IMR-90 (cell line): ENCODE data around the gene TRPV4. TPM values are rescaled to one million over a fixed set of nuclear protein-coding genes. Genes with fewer than 3 reads are reported as not detected.

Source experiments
- ATAC-seq: fragments of 200-7000 bp; cut with Tn5 transposase; 2 replicates; pipeline ENCODE4 v1.9.1; 2020; ENCODE audit warnings: low read depth, mild to moderate bottlenecking, moderate library complexity
- BruUV-seq: library from RNA; stranded (reverse); fragments of 400-500 nt; replicated peaks from 2 replicates; lab custom pipeline; 2021; lab: Mats Ljungman, UMichigan
- CTCF ChIA-PET: fragments of 300-600 bp; formaldehyde crosslinking; extraction: SDS; loops from one replicate; lab custom pipeline; 2021; ENCODE audit warnings: antibody characterized with exemption; lab: Yijun Ruan, JAX
- POLR2A ChIA-PET: fragments of 300-600 bp; sonication (Branson Sonifier 250); formaldehyde crosslinking; loops from one replicate; lab custom pipeline; 2022; ENCODE audit warnings: antibody characterized with exemption; ENCODE audit not compliant: unreplicated experiment; lab: Charles Lee
- DNase-seq: peaks from one replicate; pipeline ENCODE4 v3.0.0; 2013
- H2AFZ ChIP-seq: replicated peaks from 2 replicates; pipeline ENCODE3; 2013; ENCODE audit warnings: low read length, mild to moderate bottlenecking; ENCODE audit not compliant: poor library complexity
- H2AK5ac ChIP-seq: 2 replicates; pipeline ENCODE4 v1.6.1; 2013; ENCODE audit warnings: low read depth, low read length, inconsistent platforms
- H2AK9ac ChIP-seq: replicated peaks from 2 replicates; pipeline ENCODE3; 2013; ENCODE audit warnings: mild to moderate bottlenecking, low read depth, low read length, moderate library complexity; ENCODE audit not compliant: poor library complexity
- H2BK120ac ChIP-seq: 2 replicates; pipeline ENCODE4 v1.6.1; 2013; ENCODE audit warnings: low read depth, low read length, inconsistent platforms
- H2BK15ac ChIP-seq: 3 replicates; pipeline ENCODE4 v1.6.1; 2013; ENCODE audit warnings: low read depth, low read length, inconsistent platforms
- H2BK20ac ChIP-seq: 2 replicates; pipeline ENCODE4 v1.6.1; 2013; ENCODE audit warnings: low read depth, mild to moderate bottlenecking, inconsistent platforms, low read length, moderate library complexity
- H2BK5ac ChIP-seq: 2 replicates; pipeline ENCODE4 v1.6.1; 2013; ENCODE audit warnings: mild to moderate bottlenecking, low read depth, low read length, inconsistent platforms; ENCODE audit not compliant: poor library complexity, severe bottlenecking
- H3K14ac ChIP-seq: replicated peaks from 2 replicates; pipeline ENCODE4 v1.6.1; 2013; ENCODE audit warnings: low read depth, low read length, inconsistent platforms
- H3K18ac ChIP-seq: 2 replicates; pipeline ENCODE4 v1.6.1; 2013; ENCODE audit warnings: low read depth, low read length, control low read depth
- H3K23ac ChIP-seq: 2 replicates; pipeline ENCODE4 v1.6.1; 2013; ENCODE audit warnings: low read depth, low read length, inconsistent platforms
- H3K27ac ChIP-seq: 2 replicates; pipeline ENCODE4 v1.5.1; 2013; ENCODE audit warnings: mild to moderate bottlenecking, control low read depth, low read length; ENCODE audit not compliant: insufficient read depth
- H3K27me3 ChIP-seq: 2 replicates; pipeline ENCODE4 v1.6.1; 2013; ENCODE audit warnings: low read length; ENCODE audit not compliant: control insufficient read depth, insufficient read depth
- H3K36me3 ChIP-seq: 2 replicates; pipeline ENCODE4 v1.6.1; 2013; ENCODE audit warnings: low read length, mixed read lengths; ENCODE audit not compliant: control insufficient read depth, insufficient read depth
- H3K4ac ChIP-seq: 2 replicates; pipeline ENCODE4 v1.6.1; 2013; ENCODE audit warnings: low read depth, low read length, inconsistent platforms
- H3K4me1 ChIP-seq: 2 replicates; pipeline ENCODE4 v1.6.1; 2013; ENCODE audit warnings: low read length, mixed read lengths; ENCODE audit not compliant: control insufficient read depth, insufficient read depth
- H3K4me2 ChIP-seq: 2 replicates; pipeline ENCODE4 v1.6.1; 2013; ENCODE audit warnings: low read depth, mild to moderate bottlenecking, control low read depth, low read length, moderate library complexity
- H3K4me3 ChIP-seq: 2 replicates; pipeline ENCODE4 v1.5.1; 2013; ENCODE audit warnings: low read depth, mild to moderate bottlenecking, control low read depth, low read length, moderate library complexity; ENCODE audit not compliant: insufficient read depth
- H3K56ac ChIP-seq: 2 replicates; pipeline ENCODE4 v1.6.1; 2013; ENCODE audit warnings: low read length, inconsistent platforms; ENCODE audit not compliant: insufficient read depth; ENCODE audit errors: extremely low read depth
- H3K79me1 ChIP-seq, 2 experiments: 2 replicates each; pipeline ENCODE4 v1.6.1; 2013; ENCODE audit warnings: low read length in 2 of 2, inconsistent platforms in 1 of 2, low read depth in 1 of 2
- H3K9ac ChIP-seq: 2 replicates; pipeline ENCODE4 v1.6.1; 2013; ENCODE audit warnings: low read depth, low read length, control low read depth
- H3K9me1 ChIP-seq: 2 replicates; pipeline ENCODE4 v1.6.1; 2013; ENCODE audit warnings: low read length, inconsistent platforms; ENCODE audit not compliant: insufficient read depth
- H3K9me3 ChIP-seq: 2 replicates; pipeline ENCODE4 v1.6.1; 2013; ENCODE audit warnings: low read length; ENCODE audit not compliant: control insufficient read depth, insufficient read depth
- H4K20me1 ChIP-seq: 2 replicates; pipeline ENCODE4 v1.6.1; 2013; ENCODE audit warnings: low read length, inconsistent platforms; ENCODE audit not compliant: insufficient read depth
- H4K5ac ChIP-seq: 2 replicates; pipeline ENCODE4 v1.6.1; 2013; ENCODE audit warnings: mild to moderate bottlenecking, low read depth, low read length, control low read depth
- H4K8ac ChIP-seq, 2 experiments: 2 replicates each; pipeline ENCODE4 v1.6.1; 2013; ENCODE audit warnings: low read depth in 2 of 2, low read length in 2 of 2, control low read depth in 1 of 2, inconsistent platforms in 1 of 2
- H4K91ac ChIP-seq: 2 replicates; pipeline ENCODE4 v1.6.1; 2013; ENCODE audit warnings: low read depth, low read length, inconsistent platforms; ENCODE audit not compliant: insufficient read depth
- BHLHE40 ChIP-seq: fragments of 150-350 bp; IDR thresholded peaks from 2 replicates; pipeline ENCODE4 v1.6.1; 2016; ENCODE audit warnings: mild to moderate bottlenecking, low read depth, low read length
- CEBPB ChIP-seq: IDR thresholded peaks from 2 replicates; pipeline ENCODE4 v1.6.1; 2012; ENCODE audit warnings: low read depth, low read length, improper control_type of control experiment
- CHD1 ChIP-seq: IDR thresholded peaks from 2 replicates; pipeline ENCODE4 v1.6.1; 2012; ENCODE audit warnings: low read depth, low read length, improper control_type of control experiment
- CTCF ChIP-seq: conservative IDR thresholded peaks from 2 replicates; pipeline ENCODE4 v1.5.1; 2012; ENCODE audit warnings: mild to moderate bottlenecking, low read depth, low read length, improper control_type of control experiment
- ELK1 ChIP-seq: fragments of 150-350 bp; IDR thresholded peaks from 2 replicates; pipeline ENCODE4 v1.6.1; 2016; ENCODE audit warnings: low read depth, mild to moderate bottlenecking, low read length, moderate library complexity, borderline replicate concordance
- MAFK ChIP-seq: IDR thresholded peaks from 2 replicates; pipeline ENCODE4 v1.6.1; 2012; ENCODE audit warnings: low read depth, low read length, improper control_type of control experiment
- MAZ ChIP-seq: IDR thresholded peaks from 2 replicates; pipeline ENCODE4 v1.6.1; 2012; ENCODE audit warnings: low read depth, mild to moderate bottlenecking, low read length, improper control_type of control experiment, moderate library complexity, borderline replicate concordance
- POLR2A ChIP-seq: IDR thresholded peaks from 2 replicates; pipeline ENCODE4 v1.6.1; 2012; ENCODE audit warnings: mild to moderate bottlenecking, low read depth, low read length
- RAD21 ChIP-seq: IDR thresholded peaks from 2 replicates; pipeline ENCODE4 v1.6.1; 2012; ENCODE audit warnings: low read length, improper control_type of control experiment
- RCOR1 ChIP-seq: IDR thresholded peaks from 2 replicates; pipeline ENCODE4 v1.6.1; 2012; ENCODE audit warnings: mild to moderate bottlenecking, low read length, improper control_type of control experiment; ENCODE audit not compliant: insufficient replicate concordance
- RFX5 ChIP-seq: IDR thresholded peaks from 2 replicates; pipeline ENCODE4 v1.8.0; 2012; ENCODE audit warnings: low read depth, mild to moderate bottlenecking, low read length, moderate library complexity
- USF2 ChIP-seq: fragments of 150-350 bp; IDR thresholded peaks from 2 replicates; pipeline ENCODE4 v1.6.1; 2017; ENCODE audit warnings: mild to moderate bottlenecking, antibody characterized with exemption, low read length, low read depth
- WGBS, 2 experiments: methylation state at CpG; one replicate each; pipeline versions ENCODE4 v1.1.5 to v1.1.7; 2013; ENCODE audit warnings: missing lambda C conversion rate in 2 of 2; ENCODE audit not compliant: insufficient read length in 1 of 2; ENCODE audit errors: extremely low coverage in 2 of 2; 5-methylcytosine and 5-hydroxymethylcytosine counted together
- dilution Hi-C: fragments of 300-500 bp; cut with HindIII; formaldehyde crosslinking; loops from one replicate; pipeline ENCODE4 v1.14.3; 2018; ENCODE audit warnings: low sequenced_read_pairs; ENCODE audit not compliant: unreplicated experiment
- in situ Hi-C: fragments of 300-500 bp; cut with MboI; formaldehyde crosslinking; loops from 3 replicates; pipeline ENCODE4 v1.14.3; 2019; ENCODE audit warnings: low sequenced_read_pairs, inconsistent platforms, mixed read lengths
- intact Hi-C: fragments of 100-400 bp; cut with micrococcal nuclease; formaldehyde crosslinking; loops from 2 replicates; pipeline ENCODE4 v1.10.0; 2022
- polyA plus RNA-seq, 3 experiments: library from polyadenylated mRNA; depleted of rRNA; stranded (reverse); fragments of >200 nt; gene quantifications; 2 replicates each; pipeline ENCODE4 v1.2.3, GENCODE V29; 2012; ENCODE audit warnings: low replicate concordance in 1 of 3
- total RNA-seq: library from RNA; depleted of rRNA; stranded (reverse); fragments of >200 nt; gene quantifications from 2 replicates; pipeline ENCODE4 v1.2.3, GENCODE V29; 2012

TRPV4 gene
- total and polyA plus RNA-seq, 2 of the 4 experiments (the other 2 are of a cell fraction): 1.1 to 6.1 TPM

- no peak overlapping the region for H2BK120ac ChIP-seq
- H3K4ac ChIP-seq: no peak overlapping the region
- no peak overlapping the region for H2AFZ ChIP-seq
- H4K8ac ChIP-seq: no peak overlapping the region
- ChIA-PET CTCF (no interaction called here), POLR2A (no interaction called here)
- 0 to 100% methylated on average over 1 of the region's 4 CpGs for WGBS, 2 experiments
- TF ChIP-seq BHLHE40 (no peak), RCOR1 (no peak), USF2 (no peak), CEBPB (no peak), RFX5 (no peak), RAD21 (no peak), CTCF (no peak), POLR2A (no peak), MAZ (no peak), CHD1 (no peak), ELK1 (no peak), MAFK (no peak)
- peaks cover 3% of the 10 kb centered on the region; the same call in 1 of the 2 replicates for H3K36me3 ChIP-seq
- H3K4me3 ChIP-seq: no peak overlapping the region
- no peak overlapping the region for H2BK5ac ChIP-seq
- intact Hi-C loops: no loop called here
- H4K5ac ChIP-seq: no peak overlapping the region
- H3K9ac ChIP-seq: no peak overlapping the region
- no peaks in the 10 kb centered on the region for H3K9me1 ChIP-seq
- no peak overlapping the region for H4K91ac ChIP-seq
- ATAC-seq: no peak
- in situ Hi-C loops: no loop called here
- no peak overlapping the region for H2AK5ac ChIP-seq
- H3K4me2 ChIP-seq: no peak overlapping the region
- no peak overlapping the region for H2BK15ac ChIP-seq
- no peaks in the 10 kb centered on the region for H3K9me3 ChIP-seq
- no peak overlapping the region for H3K56ac ChIP-seq
- BruUV-seq: no TSS peak
- no peaks in the 10 kb centered on the region for H3K79me1 ChIP-seq
- H4K20me1 ChIP-seq: no peaks in the 10 kb centered on the region
- H3K4me1 ChIP-seq: no peaks in the 10 kb centered on the region
- no peaks in the 10 kb centered on the region for H3K27me3 ChIP-seq
- H2BK20ac ChIP-seq: no peak overlapping the region
- dilution Hi-C loops: no loop called here
- no peak overlapping the region for H3K27ac ChIP-seq
- no peak overlapping the region for H3K23ac ChIP-seq
- no peak for DNase-seq
- H2AK9ac ChIP-seq: no peak overlapping the region
- no peak overlapping the region for H3K18ac ChIP-seq
- H3K14ac ChIP-seq: no peak overlapping the region
Measured at GRCh38 chr12:109793411-109793810, 39.8 kb downstream of the TRPV4 start.
